SJCRH30 (cell line): ENCODE data around the gene RFC2. TPM values are rescaled to one million over a fixed set of nuclear protein-coding genes. Genes with fewer than 3 reads are reported as not detected.
"Not testable (repeated sequence)": the region's sequence is repeated elsewhere in the genome, so short reads cannot be mapped to it uniquely, and the experiment has no call there.

Experiments used
- DNase-seq, 2 experiments: peaks; one replicate each; pipeline ENCODE4 v3.0.0-alpha.2; 2015 to 2020
- H3K27ac ChIP-seq: fragments of 250-450 bp; sonication (Bioruptor Pico); 2 replicates; pipeline ENCODE4 v1.5.1; 2020; ENCODE audit warnings: mild to moderate bottlenecking, moderate library complexity
- H3K27me3 ChIP-seq: fragments of 250-450 bp; sonication (Bioruptor Pico); 2 replicates; pipeline ENCODE4 v1.5.1; 2020; ENCODE audit warnings: mild to moderate bottlenecking, moderate library complexity
- H3K36me3 ChIP-seq: fragments of 250-450 bp; sonication (Bioruptor Pico); 2 replicates; pipeline ENCODE4 v1.5.1; 2020; ENCODE audit warnings: mild to moderate bottlenecking, moderate library complexity
- H3K4me1 ChIP-seq: fragments of 250-450 bp; sonication (Bioruptor Pico); 2 replicates; pipeline ENCODE4 v1.5.1; 2020; ENCODE audit warnings: mild to moderate bottlenecking, moderate library complexity
- H3K4me3 ChIP-seq: fragments of 250-450 bp; sonication (Bioruptor Pico); 2 replicates; pipeline ENCODE4 v1.5.1; 2020; ENCODE audit warnings: mild to moderate bottlenecking, moderate library complexity
- H3K9me3 ChIP-seq: fragments of 250-450 bp; sonication (Bioruptor Pico); replicated peaks from 2 replicates; pipeline ENCODE4 v1.5.1; 2020; ENCODE audit warnings: mild to moderate bottlenecking, moderate library complexity
- total RNA-seq: library from RNA; depleted of rRNA; stranded (reverse); fragments of >200 nt; shearing (Covaris generic); gene quantifications from 2 replicates; pipeline ENCODE4 v1.2.3, GENCODE V29; 2014

Gene RFC2
- total RNA-seq, 1 experiment from 2014 or later, result 111 TPM

DNA sequence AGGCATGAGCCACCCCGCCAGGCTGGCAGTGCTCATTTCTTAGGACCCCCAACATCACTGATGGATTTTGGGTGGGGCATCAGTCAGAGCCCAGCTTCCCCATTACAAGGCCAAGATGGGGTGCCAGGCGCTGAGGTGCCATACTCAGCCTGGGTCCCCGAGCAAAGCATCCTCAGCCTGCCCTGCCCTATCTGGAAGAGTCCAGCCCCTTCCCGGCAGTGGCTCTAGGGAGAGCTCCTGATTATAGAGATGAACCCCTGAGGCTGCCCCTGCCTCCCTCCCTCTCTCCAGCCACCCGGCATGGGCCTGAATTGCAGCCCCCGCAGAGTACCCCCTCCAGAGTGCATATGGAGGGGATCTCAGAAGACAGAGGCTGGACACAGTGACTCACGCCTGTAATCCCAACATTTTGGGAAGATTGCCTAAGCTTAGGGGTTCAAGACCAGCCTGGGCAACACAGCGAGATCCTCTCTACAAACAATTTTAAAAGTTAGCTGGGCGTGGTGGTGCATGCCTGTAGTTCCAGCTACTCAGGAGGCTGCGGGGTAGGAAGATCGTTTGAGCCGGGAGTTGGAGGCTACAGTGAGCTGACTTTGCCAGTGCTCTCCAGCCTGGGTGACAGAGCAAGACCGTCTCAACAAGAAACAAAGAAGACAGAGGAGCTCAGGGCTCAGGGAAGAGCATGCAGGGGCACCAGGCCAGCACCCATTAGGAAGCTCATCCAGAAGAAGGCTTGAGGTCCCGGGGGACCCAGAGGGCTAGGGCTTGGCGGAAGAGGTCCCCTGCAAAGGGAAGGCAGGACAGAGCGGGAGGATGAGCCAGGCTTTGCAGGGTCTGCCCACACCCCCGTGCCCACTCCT, 31.1 kb downstream of the RFC2 start:
- Histone ChIP-seq H3K36me3 (peaks cover 6% of the 10 kb centered on the region; the same call in 1 of the 2 replicates), H3K27ac (no peak overlapping the region), H3K4me3 (no peak overlapping the region), H3K27me3 (no peaks in the 10 kb centered on the region), H3K9me3 (no peaks in the 10 kb centered on the region), H3K4me1 (peaks cover 11% of the 10 kb centered on the region)
- DNase-seq, result no peak

DNA sequence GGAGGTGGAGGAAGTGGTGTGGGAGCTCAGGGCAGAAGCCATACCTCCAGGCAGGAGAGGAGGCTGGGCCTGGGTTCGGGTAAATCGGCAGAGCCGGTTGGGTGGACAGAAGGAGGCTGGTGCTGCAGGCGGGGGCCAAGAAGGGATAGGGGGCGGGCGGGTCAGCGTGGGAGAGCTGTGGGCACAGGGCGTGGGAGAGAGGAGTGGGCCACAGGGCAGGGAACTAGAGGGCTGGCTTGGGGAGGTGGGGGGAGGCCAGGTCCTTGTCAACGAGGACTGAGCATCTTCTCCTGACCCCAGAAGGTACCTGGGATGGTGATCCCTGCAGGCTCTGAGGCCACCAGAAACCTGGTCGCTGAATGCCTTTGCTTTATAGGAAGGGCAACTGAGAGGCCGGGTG, 32.5 kb downstream of the RFC2 start:
- peaks cover 11% of the 10 kb centered on the region for H3K4me1 ChIP-seq
- H3K9me3 ChIP-seq, result no peaks in the 10 kb centered on the region
- no peak overlapping the region for H3K27ac ChIP-seq
- DNase-seq, result no peak
- peaks cover 6% of the 10 kb centered on the region; the same call in 1 of the 2 replicates for H3K36me3 ChIP-seq
- H3K4me3 ChIP-seq, result no peak overlapping the region
- H3K27me3 ChIP-seq, result no peaks in the 10 kb centered on the region

DNA sequence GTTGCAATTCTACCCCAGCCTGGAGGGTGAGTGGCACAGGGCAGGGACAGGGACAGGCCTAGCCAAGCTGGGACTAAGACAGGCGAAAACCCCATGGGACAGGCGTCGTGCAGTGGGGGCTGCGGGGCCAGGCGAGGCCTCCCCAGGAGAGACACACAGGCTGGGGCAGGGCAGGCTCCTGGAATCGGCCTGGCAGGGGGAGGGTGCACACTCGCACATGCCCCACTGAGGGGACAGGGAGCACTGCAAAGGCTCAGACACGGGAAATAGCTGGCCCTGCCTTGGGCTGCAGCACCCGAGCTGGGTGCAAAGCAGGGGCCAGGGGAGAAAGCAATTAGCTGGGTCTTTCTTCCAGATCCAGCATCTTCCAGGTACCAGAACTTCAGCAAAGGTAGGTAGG, 34.0 kb downstream of the RFC2 start:
- Histone ChIP-seq H3K36me3 (no peaks in the 10 kb centered on the region), H3K27ac (no peak overlapping the region), H3K4me1 (peaks cover 11% of the 10 kb centered on the region), H3K4me3 (no peak overlapping the region), H3K9me3 (no peaks in the 10 kb centered on the region), H3K27me3 (no peaks in the 10 kb centered on the region)
- no peak for DNase-seq

DNA sequence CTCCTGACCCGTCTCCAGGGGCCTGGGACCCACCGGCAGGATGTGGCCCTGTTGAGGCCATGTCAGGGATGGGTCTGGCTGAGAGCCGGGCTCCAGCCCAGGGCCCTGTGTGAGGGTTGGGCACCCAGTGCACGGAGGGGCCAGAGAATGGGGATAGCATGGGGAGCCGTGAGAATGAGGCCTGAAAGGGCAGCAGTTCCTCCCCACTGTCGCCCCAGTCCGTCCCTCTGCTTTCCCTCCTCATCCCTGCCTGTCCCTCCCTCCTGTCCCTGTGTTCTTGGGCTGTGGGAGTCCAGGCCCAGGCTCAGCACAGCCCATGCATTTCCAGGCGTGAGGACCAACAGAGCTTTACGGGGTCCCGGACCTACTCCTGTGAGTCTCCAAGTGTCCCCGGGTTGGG, 34.8 kb downstream of the RFC2 start:
- no peak overlapping the region for H3K27ac ChIP-seq
- no peaks in the 10 kb centered on the region for H3K9me3 ChIP-seq
- DNase-seq, result no peak
- H3K36me3 ChIP-seq, result no peaks in the 10 kb centered on the region
- H3K27me3 ChIP-seq, result no peaks in the 10 kb centered on the region
- H3K4me1 ChIP-seq, result peaks cover 11% of the 10 kb centered on the region
- H3K4me3 ChIP-seq, result no peak overlapping the region

DNA sequence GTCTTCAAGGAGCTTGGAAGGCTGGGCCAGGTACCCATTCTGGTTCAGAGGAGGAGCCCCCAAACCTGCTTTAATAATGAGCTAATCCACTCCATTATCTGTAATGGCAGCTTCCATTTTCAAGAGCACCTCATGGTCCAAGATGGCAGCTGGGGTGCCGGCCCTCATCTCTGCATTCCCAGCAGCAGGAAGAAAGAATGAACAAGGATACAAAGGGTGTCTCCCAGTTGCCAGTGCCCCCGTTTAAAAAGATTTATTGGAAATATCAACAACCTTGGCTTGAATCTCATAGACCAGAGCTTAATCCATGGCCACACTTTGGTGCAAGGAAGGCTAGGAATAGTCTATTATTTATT, 35.9 kb downstream of the RFC2 start:
- Histone ChIP-seq H3K27me3 (no peaks in the 10 kb centered on the region), H3K4me1 (no peaks in the 10 kb centered on the region; the same call in 1 of the 2 replicates), H3K36me3 (no peaks in the 10 kb centered on the region), H3K4me3 (no peak overlapping the region), H3K9me3 (no peaks in the 10 kb centered on the region), H3K27ac (no peak overlapping the region)
- DNase-seq, result no peak

DNA sequence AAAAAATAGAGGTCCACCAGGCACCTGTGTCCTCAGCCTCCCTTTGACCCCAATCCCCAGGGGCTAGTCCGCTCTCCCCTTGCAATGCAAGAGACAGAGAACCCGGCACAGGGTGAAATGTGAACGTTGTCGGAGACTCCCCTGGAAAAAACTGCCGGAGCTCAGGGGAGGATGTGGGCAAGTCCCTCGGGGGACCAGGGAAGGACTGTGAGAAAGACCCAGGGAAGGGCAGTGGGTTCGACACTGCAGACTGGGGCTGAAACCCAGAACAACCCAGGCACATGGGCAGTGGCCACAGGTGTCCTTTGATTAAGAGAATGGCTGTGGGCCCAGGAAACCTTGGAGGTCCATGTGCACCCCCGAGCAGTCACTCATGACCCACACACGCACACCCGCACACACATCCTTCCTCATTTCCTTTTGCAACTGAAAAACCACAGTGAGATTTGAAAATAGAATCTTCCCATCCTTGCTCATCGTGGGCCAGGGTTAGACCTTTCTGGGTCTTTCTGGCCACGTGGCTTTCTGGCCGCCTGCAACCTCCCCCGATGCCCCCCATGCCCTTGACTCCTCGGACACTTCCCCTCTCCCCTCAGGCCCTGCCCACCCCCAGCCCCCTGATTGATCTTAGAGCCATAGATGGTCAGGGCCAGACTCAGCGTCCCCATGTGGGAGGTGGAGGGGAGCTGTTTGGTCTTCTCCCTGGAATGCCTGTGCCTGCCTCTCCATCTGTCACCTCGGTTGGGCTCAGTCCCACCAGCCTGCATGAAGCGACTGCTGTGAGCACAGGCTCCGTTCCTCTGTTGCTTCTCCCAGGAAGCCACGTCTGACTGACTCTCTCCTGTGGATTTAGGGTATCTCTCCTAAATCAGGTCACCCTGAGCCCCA, 36.5 kb downstream of the RFC2 start:
- H3K36me3 ChIP-seq, result no peaks in the 10 kb centered on the region
- H3K27ac ChIP-seq, result no peak overlapping the region
- H3K4me3 ChIP-seq, result no peak overlapping the region
- DNase-seq, result no peak
- H3K27me3 ChIP-seq, result no peaks in the 10 kb centered on the region
- H3K4me1 ChIP-seq, result no peaks in the 10 kb centered on the region
- no peaks in the 10 kb centered on the region for H3K9me3 ChIP-seq

DNA sequence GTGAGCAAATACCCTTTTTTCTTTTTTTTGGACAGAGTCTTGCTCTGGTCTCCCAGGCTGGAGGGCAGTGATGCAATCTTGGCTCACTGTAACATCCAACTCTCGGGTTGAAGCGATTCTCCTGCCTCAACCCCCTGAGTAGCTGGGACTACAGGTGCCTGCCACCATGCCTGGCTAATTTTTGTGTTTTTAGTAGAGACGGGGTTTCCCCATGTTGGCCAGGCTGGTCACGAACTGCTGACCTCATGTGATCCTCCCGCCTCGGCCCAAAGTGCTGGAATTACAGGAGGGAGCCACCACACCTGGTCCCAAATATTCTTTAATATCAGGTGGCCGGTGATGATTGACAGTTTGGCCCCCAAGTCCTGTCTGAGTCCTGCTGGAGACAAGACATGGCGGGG, 37.8 kb downstream of the RFC2 start:
- Histone ChIP-seq H3K36me3 (no peaks in the 10 kb centered on the region), H3K9me3 (no peaks in the 10 kb centered on the region), H3K4me1 (no peaks in the 10 kb centered on the region), H3K27me3 (no peaks in the 10 kb centered on the region), H3K27ac (no peak overlapping the region), H3K4me3 (no peak overlapping the region)
- DNase-seq, result no peak

DNA sequence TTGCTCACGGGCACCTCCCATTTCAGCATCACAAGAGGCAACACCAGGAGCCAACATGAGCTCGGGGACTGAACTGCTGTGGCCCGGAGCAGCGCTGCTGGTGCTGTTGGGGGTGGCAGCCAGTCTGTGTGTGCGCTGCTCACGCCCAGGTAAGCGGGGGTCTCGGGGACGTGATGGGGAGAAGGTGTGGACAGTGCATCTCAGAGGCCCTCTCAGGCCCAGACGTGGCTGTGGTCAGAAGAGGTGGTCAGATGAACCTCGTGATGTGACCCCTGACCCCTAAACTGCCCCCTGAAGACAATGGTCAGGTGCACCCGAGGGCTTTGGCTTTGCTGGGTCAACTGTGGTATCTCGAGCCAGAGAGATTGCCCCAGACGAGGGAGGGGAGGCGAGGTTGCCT, 38.3 kb downstream of the RFC2 start:
- Histone ChIP-seq H3K4me1 (no peaks in the 10 kb centered on the region), H3K36me3 (no peaks in the 10 kb centered on the region), H3K27me3 (no peaks in the 10 kb centered on the region), H3K27ac (no peak overlapping the region), H3K4me3 (no peak overlapping the region), H3K9me3 (no peaks in the 10 kb centered on the region)
- DNase-seq, result no peak

DNA sequence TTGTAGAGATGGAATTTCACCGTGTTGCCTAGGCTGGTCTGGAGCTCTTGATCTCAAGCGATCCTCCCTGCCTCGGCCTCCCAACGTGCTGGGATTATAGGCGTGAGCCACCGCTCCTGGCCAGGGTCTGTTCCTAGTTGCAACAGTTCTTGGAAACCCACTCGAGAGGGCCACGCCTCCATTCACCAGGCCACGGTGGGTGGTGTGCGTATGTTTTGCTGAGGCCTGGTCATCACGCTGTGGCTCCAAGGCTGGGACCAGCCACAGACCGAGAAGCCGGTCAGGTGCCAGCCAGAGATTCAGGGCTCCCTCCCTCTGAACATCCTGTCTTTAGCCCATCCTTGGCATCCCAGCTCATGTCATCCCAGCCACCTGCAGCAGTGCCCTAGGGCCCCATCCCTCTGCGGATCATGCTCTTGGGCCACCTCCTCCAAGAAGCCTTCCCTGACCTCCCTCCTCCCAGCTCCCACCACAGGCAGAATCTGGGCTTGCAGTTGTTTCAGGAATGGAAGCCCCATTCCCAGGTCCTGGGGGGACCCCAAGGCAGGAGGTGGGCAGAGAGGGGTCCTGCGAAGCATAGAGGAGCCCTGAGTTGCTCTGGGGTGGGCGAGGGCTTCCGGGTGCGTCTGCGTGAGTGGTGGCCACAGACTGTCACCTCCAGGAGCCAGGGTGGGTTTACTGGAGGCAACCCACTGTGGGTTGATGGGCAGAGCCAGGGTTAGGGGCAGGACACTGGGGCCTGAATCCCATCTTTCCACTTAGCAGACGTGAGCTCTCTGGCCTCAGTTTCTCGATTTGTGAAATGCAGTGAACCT, 39.2 kb downstream of the RFC2 start:
- H3K36me3 ChIP-seq, result no peaks in the 10 kb centered on the region
- H3K4me1 ChIP-seq, result 0 out of 2 replicates have a peak, but pooled peaks cover 2% of the 10 kb centered on the region
- H3K4me3 ChIP-seq, result no peak overlapping the region
- DNase-seq, result no peak
- H3K27ac ChIP-seq, result no peak overlapping the region
- H3K9me3 ChIP-seq, result no peaks in the 10 kb centered on the region
- no peaks in the 10 kb centered on the region for H3K27me3 ChIP-seq

DNA sequence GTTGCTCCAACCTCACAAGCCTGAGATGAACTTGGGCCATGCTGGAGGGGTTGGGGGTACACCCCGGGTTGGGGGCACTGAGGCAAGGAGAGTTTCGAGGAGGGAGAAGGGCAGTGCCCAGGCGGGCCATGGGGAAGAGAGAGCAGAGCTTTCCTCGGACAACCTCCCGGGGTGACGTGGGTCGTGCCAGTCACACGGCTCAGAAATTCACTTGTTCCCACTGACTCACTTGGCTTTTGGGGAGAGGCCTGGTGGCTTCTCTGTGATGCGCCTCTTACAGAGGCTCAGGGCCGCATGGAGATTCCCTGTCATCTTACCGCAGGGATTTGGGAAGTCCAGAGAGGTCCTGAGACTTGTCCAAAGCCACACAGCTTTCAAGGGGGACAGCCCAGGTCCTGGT, 41.5 kb downstream of the RFC2 start:
- H3K27ac ChIP-seq, result no peak overlapping the region
- H3K36me3 ChIP-seq, result no peaks in the 10 kb centered on the region
- no peaks in the 10 kb centered on the region for H3K9me3 ChIP-seq
- no peak overlapping the region for H3K4me3 ChIP-seq
- H3K4me1 ChIP-seq, result 0 out of 2 replicates have a peak, but pooled peaks cover 3% of the 10 kb centered on the region
- H3K27me3 ChIP-seq, result no peaks in the 10 kb centered on the region
- DNase-seq, result no peak

DNA sequence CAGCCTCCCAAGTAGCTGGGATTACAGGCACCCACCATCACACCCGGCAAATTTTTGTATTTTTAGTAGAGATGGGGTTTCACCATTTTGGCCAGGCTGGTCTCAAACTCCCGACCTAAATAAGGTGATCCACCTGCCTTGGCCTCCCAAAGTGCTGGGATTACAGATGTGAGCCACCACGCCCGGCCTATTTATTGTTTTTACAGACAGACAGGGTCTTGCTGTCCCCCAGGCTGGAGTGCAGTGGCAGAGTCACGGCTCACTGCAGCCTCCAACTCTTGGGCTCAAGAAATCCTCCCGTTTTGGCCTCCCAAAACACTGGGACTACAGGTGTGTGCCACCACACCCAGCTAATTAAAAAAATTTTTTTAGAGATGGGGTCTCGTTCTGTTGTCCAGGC, 46.0 kb downstream of the RFC2 start:
- DNase-seq, H3K4me1 ChIP-seq, H3K36me3 ChIP-seq, H3K27ac ChIP-seq, H3K27me3 ChIP-seq, H3K4me3 ChIP-seq, H3K9me3 ChIP-seq: not testable (repeated sequence)

DNA sequence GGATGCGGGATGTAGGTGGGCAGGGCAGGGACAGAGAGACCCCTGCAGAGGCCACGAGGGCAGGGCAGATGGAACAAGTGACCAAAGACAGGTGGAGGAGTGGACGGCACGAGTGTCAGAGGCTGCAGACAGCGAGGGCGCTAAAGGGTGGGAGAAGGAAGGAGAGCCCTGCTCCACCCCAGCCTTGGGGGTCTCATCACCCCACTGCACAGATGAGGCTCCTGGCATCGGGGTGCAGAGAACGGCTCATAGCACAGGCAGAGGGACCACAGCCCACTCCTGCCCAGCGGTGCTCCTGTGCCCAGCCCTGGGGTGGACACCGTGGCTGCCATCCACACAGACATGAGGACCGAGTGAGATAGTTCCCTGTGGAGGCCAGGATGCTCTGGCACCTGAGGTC, 46.6 kb downstream of the RFC2 start:
- Histone ChIP-seq H3K27ac (no peak overlapping the region), H3K27me3 (no peaks in the 10 kb centered on the region), H3K36me3 (no peaks in the 10 kb centered on the region), H3K9me3 (no peaks in the 10 kb centered on the region), H3K4me3 (no peak overlapping the region), H3K4me1 (peaks cover 8% of the 10 kb centered on the region; the same call in 1 of the 2 replicates)
- no peak for DNase-seq

DNA sequence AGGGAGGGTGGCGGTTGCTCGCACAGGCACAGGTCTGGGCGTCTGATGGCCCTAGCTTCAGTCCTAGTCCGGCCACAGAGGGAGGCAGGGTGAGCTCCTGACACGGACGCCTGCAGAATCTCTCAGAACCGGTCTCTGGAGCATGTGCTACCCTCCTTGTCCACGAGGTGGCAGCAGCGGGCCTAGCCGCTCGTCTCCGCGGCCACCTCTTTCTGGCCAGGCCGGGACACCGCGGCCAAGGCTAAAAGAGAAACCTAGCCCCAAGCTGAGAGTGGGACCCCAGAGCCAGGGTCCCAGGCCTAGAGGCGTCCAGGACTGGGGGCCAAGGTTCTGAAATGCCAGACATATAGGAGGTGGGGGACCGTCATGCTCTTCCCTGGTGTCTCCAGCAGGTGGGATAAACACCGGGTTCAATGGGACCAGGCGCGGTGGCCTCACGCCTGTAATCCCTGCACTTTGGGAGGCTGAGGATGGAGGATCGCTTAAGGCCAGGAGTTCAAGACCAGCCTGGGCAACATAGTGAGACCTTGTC, 47.5 kb downstream of the RFC2 start:
- Histone ChIP-seq H3K4me1 (peaks cover 9% of the 10 kb centered on the region; the same call in 1 of the 2 replicates), H3K9me3 (no peaks in the 10 kb centered on the region), H3K4me3 (no peak overlapping the region), H3K36me3 (no peaks in the 10 kb centered on the region), H3K27ac (no peak overlapping the region), H3K27me3 (no peaks in the 10 kb centered on the region)
- DNase-seq, result peak; percentile 74 to 89

DNA sequence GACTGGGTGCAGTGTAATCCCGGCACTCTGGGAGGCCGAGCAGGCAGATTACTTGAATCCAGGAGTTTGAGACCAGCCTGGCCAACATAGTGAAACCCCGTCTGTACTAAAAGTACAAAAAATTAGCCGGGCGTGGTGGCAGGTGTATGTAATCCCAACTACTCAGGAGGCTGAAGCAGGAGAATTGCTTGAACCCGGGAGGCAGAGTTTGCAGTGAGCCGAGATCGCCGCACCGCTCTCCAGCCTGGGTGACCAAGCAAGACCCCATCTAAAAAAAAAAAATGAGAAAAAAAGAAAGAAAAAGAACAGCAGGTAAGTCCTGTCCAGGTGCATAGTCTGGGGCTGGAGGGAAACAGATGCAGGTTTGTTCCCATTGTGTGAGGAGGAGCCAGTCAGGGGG, 48.1 kb downstream of the RFC2 start:
- not testable (repeated sequence) for H3K27ac ChIP-seq, DNase-seq, H3K9me3 ChIP-seq, H3K4me1 ChIP-seq, H3K27me3 ChIP-seq, H3K36me3 ChIP-seq, H3K4me3 ChIP-seq
